A549 (cell line): ENCODE data around the gene FEM1C.

Experiments
- CEBPB ChIP-seq, 2 experiments: fragments of >200 bp in 1 of 2; sonication (Bioruptor Twin) in 1 of 2; formaldehyde crosslinking in 1 of 2; IDR thresholded peaks; 2 replicates each; pipeline ENCODE4 v1.6.1; 2012 to 2016
- ESRRA ChIP-seq: fragments of 150-350 bp; IDR thresholded peaks from 2 replicates; pipeline ENCODE4 v1.6.1; 2014; ENCODE audit warnings: mild to moderate bottlenecking, low read length, borderline replicate concordance
- HOXA7 ChIP-seq: fragments of 250-450 bp; sonication (Bioruptor Pico); IDR thresholded peaks from 2 replicates; pipeline ENCODE4 v1.5.0; 2020; ENCODE audit warnings: mild to moderate bottlenecking, moderate library complexity
- MYC ChIP-seq: IDR thresholded peaks from 2 replicates; pipeline ENCODE4 v1.6.1; 2012; ENCODE audit warnings: mild to moderate bottlenecking, inconsistent platforms, low read length, improper control_type of control experiment, borderline replicate concordance
- NPAS2 ChIP-seq: fragments of 250-450 bp; sonication (Bioruptor Pico); IDR thresholded peaks from 2 replicates; pipeline ENCODE4 v1.8.0; 2022; ENCODE audit warnings: mild to moderate bottlenecking, moderate library complexity, borderline replicate concordance
- RNF2 ChIP-seq: fragments of 200-600 bp; sonication (generic); IDR thresholded peaks from 2 replicates; pipeline ENCODE4 v1.6.1; 2016; ENCODE audit warnings: low read depth, mild to moderate bottlenecking, antibody characterized with exemption, moderate library complexity, borderline replicate concordance
- TF ChIP-seq, protein P1 (sequence below): fragments of >200 bp; sonication (Bioruptor Twin); formaldehyde crosslinking; IDR thresholded peaks from 3 replicates; pipeline ENCODE4 v1.5.1; 2016
- TF ChIP-seq, protein P2 (sequence below): IDR thresholded peaks from 2 replicates; pipeline ENCODE4 v1.6.1; 2012

DNA sequence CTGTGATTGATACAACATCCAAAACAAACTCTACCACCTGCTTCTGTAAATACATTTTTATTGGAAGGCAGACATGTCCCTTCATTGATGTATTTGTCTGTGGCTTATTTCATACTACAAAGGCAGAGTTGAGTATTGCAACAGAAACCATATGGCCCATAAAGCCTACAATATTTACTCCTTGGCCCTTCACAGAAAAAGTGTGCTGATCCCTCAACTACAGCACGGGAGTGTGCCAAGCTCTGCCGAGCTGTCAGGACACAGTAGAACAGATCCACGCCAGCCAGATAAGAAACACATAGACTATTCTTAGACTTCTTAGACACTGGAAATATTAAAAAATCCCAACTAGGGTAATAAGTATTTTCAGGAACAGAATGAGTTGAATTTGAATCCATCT is 44.5 kb upstream of the FEM1C start:
- TF ChIP-seq, protein P1, sequence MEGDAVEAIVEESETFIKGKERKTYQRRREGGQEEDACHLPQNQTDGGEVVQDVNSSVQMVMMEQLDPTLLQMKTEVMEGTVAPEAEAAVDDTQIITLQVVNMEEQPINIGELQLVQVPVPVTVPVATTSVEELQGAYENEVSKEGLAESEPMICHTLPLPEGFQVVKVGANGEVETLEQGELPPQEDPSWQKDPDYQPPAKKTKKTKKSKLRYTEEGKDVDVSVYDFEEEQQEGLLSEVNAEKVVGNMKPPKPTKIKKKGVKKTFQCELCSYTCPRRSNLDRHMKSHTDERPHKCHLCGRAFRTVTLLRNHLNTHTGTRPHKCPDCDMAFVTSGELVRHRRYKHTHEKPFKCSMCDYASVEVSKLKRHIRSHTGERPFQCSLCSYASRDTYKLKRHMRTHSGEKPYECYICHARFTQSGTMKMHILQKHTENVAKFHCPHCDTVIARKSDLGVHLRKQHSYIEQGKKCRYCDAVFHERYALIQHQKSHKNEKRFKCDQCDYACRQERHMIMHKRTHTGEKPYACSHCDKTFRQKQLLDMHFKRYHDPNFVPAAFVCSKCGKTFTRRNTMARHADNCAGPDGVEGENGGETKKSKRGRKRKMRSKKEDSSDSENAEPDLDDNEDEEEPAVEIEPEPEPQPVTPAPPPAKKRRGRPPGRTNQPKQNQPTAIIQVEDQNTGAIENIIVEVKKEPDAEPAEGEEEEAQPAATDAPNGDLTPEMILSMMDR, result no peak
- TF ChIP-seq, protein P2, sequence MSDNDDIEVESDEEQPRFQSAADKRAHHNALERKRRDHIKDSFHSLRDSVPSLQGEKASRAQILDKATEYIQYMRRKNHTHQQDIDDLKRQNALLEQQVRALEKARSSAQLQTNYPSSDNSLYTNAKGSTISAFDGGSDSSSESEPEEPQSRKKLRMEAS, result no peak
- TF ChIP-seq ESRRA, result no peak
- TF ChIP-seq RNF2, result no peak
- TF ChIP-seq HOXA7, result no peak
- no peak for TF ChIP-seq CEBPB (IDR thresholded peaks at IDR 0.05)
- no peak for TF ChIP-seq NPAS2
- TF ChIP-seq MYC, result no peak
